Skeletal muscle cell (primary cell): ENCODE measurements around the gene HAUS3.

Experiments used
- DNase-seq: peaks from one replicate; pipeline ENCODE4 v3.0.0-alpha.2; 2010; ENCODE audit warnings: low read depth
- H3K4me3 ChIP-seq: 2 replicates; pipeline ENCODE4 v1.5.1; 2011; ENCODE audit warnings: low read depth, mild to moderate bottlenecking, control low read depth, low read length, moderate library complexity

The HAUS3 gene, protein sequence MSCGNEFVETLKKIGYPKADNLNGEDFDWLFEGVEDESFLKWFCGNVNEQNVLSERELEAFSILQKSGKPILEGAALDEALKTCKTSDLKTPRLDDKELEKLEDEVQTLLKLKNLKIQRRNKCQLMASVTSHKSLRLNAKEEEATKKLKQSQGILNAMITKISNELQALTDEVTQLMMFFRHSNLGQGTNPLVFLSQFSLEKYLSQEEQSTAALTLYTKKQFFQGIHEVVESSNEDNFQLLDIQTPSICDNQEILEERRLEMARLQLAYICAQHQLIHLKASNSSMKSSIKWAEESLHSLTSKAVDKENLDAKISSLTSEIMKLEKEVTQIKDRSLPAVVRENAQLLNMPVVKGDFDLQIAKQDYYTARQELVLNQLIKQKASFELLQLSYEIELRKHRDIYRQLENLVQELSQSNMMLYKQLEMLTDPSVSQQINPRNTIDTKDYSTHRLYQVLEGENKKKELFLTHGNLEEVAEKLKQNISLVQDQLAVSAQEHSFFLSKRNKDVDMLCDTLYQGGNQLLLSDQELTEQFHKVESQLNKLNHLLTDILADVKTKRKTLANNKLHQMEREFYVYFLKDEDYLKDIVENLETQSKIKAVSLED

DNA sequence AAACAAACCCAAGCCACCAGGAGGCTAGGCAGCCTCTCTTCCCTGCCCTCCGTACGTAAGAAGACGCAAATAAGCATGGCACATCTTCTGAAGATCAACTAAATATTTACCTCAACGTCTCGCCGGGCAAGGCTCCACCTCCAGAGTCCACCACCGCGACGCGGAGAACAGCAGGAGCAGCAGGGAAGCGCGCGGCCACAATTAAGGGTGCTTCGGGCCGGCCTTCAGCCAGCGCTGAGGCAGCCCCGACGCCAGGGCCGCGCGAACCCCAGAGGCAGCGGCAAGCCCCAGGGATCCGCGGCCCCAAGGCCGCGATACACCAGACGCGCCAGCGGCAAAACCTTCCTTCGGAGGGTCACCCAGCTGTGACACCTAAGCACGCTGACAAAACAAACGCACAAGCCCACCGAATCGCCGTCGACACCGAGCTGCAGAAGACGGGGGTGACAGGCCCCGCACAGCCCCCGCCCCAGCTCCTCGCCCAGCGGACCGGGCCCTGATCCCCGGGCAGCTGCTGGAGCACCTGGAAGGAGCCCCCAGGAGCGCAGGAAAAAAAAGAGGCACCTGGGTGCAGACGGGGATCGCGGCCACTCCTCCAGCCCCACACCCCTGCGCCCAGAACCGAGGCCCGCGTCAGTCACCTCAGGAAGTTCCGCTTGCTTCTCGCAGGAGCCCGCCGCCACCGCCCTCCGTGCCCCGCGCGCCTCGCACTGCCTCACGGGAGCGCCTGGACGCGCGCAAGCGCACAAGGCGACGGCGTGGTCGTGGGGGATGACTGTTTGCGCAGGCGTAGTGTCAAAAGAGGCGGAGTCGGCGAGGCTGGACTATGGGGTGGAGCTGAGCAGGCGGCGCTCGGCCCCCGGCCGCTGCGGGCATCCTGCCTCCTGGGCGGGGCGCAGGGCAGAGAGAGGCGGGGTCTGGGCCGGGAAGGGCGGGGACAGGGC is at the start of gene HAUS3, which contains the start of gene POLN:
TSS of gene HAUS3 (minus strand) at position 712 of the 944 bp plus-strand sequence. CDS start 1,175 bp downstream, outside the sequence.
TSS of gene POLN (minus strand) at position 712 of the 944 bp plus-strand sequence. CDS start 12,890 bp downstream, outside the sequence.
- H3K4me3 ChIP-seq, result peak within 1 kb of the TSS; percentile 84
- peak; percentile 84 for DNase-seq

GRCh38 chr4:2290974-2291704 is 49.2 kb upstream of the HAUS3 start:
- no peak for DNase-seq
- H3K4me3 ChIP-seq, result no peak overlapping the region

DNA sequence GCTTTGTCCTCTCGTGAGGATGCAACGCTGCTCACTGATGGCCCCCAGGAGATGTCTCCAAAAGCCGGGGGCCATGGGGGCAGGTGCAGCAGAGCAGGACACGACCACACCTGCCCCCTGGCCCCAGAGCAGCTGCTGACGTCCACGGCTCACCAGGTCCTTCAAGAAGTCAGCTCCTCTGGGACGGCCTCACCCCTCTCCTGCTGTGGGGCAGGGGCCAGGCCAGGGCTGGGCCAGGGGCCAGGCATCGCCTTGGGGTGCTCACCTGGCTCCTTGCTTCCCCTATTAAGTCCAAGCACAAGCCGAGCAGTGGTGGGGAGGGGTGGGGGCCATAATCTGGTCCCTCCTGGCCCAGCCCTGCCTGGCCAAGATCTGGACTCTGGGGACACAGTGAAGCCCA is 48.6 kb upstream of the HAUS3 start:
- no peak overlapping the region for H3K4me3 ChIP-seq
- DNase-seq, result no peak

DNA sequence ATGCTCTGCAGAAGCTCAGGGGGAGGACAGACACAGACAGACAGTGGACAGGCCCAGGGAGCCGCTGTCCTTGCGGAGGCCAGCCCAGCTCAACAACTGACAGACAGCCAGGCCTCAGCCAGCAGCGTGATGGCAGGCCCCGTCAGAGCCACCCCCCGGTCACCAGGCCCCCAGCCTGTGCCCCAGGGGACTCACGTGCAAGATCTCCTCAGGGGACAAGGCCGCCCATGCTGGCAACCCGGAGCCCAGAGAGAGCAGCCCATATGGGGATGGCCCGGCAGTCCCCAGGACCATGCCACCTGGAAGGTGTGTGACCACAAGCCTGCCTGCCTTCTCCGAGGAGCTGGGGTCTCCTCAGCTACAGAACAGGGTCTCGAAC is 48.0 kb upstream of the HAUS3 start:
- H3K4me3 ChIP-seq, result no peak overlapping the region
- DNase-seq, result no peak

DNA sequence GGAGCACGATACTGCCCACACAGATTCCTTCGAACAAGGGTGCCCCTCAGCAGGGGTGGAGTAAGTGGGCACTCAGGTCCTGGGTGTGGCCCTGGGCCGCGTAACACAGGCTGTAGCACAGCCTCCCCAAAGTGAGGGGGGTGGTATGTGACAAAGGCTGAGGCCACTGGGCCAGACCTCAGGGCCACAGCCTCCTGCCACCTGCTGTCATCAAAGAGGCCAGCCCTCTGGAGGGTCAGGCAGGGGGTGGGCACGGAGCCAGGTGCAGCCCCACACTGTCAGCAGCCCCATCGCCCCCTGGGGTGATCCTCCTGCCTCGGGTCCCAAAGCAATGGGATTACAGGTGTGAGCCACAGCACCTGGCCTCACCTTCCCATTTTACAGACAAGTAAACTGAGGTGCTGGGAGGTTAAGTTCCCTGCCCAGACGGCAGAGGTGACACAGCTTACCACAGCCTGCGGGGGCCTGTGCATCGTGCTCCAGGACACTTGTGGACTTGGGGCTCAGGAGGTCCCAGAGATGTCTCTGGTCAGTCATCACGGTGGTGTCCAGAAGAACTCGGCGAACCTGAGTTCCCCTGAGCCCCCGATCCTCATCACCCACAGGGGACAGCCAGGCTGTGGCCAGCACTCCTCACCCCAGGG is 47.5 kb upstream of the HAUS3 start:
- no peak overlapping the region for H3K4me3 ChIP-seq
- DNase-seq, result no peak

DNA sequence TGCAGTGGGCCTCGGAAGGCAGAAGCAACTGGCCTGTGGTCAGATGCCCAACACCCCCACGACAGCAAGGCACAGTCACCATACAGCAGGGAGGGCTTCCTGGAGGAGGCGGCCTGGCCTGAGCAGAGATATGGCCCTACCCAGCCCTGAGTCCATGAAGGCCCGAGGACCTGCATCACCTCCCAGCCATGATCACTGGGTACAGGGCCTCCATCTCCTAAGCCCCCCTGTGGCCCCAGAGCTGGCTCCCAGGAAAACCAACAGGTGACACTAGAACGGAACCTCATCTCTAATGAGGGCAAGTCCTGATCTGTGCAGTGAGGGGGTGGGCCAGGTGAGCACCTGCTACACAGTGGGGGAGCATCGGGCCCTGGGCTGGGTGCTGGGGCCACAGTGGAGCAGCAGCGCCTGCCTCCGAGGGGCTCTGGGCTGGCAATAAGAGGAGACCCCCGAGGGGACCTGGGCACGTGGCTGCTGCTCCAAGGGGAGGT is 46.2 kb upstream of the HAUS3 start:
- no peak for DNase-seq
- no peak overlapping the region for H3K4me3 ChIP-seq

- no peak for DNase-seq
- no peak overlapping the region for H3K4me3 ChIP-seq
These were observed 45.6 kb upstream of the HAUS3 start for GRCh38 chr4:2287594-2287915.

DNA sequence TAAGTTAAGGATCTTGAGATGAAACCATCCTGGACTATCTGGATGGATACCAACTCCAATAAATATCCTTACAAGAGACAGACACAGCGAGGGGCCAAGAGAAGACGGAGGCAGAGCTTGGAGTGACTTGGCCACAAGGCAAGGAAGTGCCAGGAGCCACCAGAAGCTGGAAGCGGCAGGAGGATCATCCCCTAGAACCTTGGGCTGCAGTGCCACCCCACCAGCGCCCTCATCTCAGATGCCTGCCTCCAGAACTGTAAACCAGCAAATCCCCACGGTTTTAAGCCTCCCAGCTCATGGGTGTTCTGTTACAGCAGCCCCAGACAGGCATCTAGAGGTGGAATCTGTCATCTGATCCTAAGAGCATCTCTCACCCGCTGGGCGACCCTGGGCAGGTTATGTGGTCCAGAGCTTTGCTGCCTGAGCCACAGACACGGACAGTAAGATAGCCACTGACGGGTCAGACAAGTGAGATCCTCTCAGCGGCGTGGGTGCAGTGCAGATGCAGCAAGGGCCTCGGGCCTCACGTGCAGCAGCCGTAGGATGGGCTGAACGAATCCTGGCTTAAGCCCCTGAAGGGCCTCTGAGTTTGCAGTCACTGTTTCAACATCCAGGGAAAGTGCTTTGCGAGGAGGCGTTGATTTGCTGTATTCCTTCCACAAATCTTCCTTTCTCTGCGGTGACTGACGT is 45.1 kb upstream of the HAUS3 start:
- DNase-seq, result peak; percentile 39
- no peak overlapping the region for H3K4me3 ChIP-seq

DNA sequence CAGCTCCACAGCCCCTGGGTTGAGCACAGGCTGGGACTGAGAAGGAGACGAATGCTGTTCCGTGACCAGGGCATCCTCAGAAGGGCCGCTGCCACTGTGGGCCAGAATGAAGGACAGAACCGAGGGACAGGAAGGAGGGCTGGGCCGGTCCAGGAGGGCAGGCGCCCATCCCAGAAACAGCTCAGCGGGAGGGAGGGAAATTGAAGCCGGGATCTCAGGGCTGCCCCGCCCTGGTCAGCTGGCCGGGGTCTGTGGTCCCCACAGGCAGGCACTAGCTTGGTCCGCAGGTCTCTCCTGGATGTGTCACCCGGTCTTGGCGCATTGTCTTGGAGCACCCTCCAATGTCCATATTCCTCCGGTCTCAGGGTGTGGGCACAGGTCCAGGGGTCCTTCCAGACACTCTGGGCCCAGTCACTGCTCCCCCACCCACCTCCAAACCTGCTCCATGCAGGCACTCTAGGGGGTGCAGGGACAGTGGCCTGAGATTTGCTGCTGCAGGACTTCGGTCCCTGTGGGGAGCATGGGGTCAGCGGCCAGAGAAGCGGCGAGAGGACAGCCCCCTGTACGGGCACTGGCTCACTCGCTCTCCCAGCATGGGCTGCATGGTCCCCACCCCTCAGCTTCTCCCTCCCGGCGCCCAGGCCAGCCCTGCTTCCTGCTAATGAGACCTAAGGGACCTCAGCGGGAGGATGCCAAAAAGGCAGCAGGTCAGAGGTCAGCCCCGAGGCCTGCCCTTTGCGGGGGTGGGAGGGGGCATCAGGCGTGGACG is 43.9 kb upstream of the HAUS3 start:
- no peak for DNase-seq
- H3K4me3 ChIP-seq, result no peak overlapping the region

DNA sequence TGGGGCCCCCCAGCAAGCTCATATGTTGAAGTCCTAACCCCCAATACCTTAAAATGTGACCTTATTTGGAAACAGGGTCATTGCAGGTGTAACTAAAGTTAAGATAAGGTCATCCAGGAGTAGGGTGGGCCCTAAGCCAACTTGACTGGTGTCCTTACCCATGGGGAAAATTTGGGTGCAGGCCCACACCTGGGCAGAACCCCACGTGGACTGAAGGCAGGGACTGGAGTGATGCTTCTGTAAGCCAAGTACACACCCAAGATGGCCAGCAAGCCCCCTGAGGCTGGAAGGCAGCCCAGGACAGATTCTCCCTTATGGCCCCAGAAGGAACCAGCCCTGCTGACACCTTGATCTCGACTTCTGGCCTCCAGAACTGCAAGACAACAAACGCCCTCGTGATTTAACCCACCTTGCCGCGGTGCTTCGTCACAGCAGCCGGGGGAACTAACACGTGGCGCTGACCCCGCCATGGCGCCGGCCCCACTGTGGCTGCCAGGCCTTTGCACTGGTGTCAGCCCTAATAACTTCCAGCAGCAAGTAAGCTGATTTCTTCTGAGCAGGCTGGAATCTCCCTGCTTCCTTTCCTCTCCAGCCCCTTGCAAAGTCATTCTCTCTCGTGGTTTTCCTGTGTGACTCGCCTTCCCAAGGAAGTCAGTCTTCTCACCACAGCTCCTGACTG is 43.2 kb upstream of the HAUS3 start:
- DNase-seq, result no peak
- no peak overlapping the region for H3K4me3 ChIP-seq

GRCh38 chr4:2284161-2284933 is 42.4 kb upstream of the HAUS3 start:
- H3K4me3 ChIP-seq, result no peak overlapping the region
- no peak for DNase-seq

GRCh38 chr4:2283199-2283711 is 41.3 kb upstream of the HAUS3 start:
- no peak for DNase-seq
- no peak overlapping the region for H3K4me3 ChIP-seq

GRCh38 chr4:2281575-2282343 is 39.8 kb upstream of the HAUS3 start:
- DNase-seq, result no peak
- no peak overlapping the region for H3K4me3 ChIP-seq

GRCh38 chr4:2280531-2281300 is 38.8 kb upstream of the HAUS3 start:
- DNase-seq, result no peak
- no peak overlapping the region for H3K4me3 ChIP-seq

GRCh38 chr4:2277956-2278355 is 36.0 kb upstream of the HAUS3 start:
- no peak overlapping the region for H3K4me3 ChIP-seq

More at GRCh38 chr4:2277956-2278355, 36.0 kb upstream of the HAUS3 start:
- no peak for DNase-seq
